Chondrocyte (in vitro differentiated cells): ENCODE results near the gene KMT2E. TPM values are rescaled to one million over a fixed set of nuclear protein-coding genes. Genes with fewer than 3 reads are reported as not detected.
A peak's percentile ranks its signal among the peaks of the same experiment; 100 is the strongest.

Experiments used
- DNase-seq: peaks from one replicate; pipeline ENCODE4 v3.0.0; 2021; ENCODE audit warnings: mixed read lengths, low spot score
- H3K27ac Mint-ChIP-seq: one replicate; pipeline ENCODE4 v1.8.0; 2021; ENCODE audit warnings: mild to moderate bottlenecking, moderate library complexity, mixed read lengths; ENCODE audit not compliant: unreplicated experiment
- H3K27me3 Mint-ChIP-seq: 2 replicates; pipeline ENCODE4 v1.8.0; 2021; ENCODE audit warnings: low read depth, mixed read lengths
- H3K36me3 Mint-ChIP-seq: 2 replicates; pipeline ENCODE4 v1.8.0; 2021; ENCODE audit warnings: low read depth, mixed read lengths
- H3K4me1 Mint-ChIP-seq: 2 replicates; pipeline ENCODE4 v1.8.0; 2021; ENCODE audit warnings: low read depth, mild to moderate bottlenecking, mixed read lengths
- H3K4me3 Mint-ChIP-seq: one replicate; pipeline ENCODE4 v1.8.0; 2021; ENCODE audit warnings: mild to moderate bottlenecking, moderate library complexity, mixed read lengths; ENCODE audit not compliant: unreplicated experiment
- H3K9me3 Mint-ChIP-seq: 2 replicates; pipeline ENCODE4 v1.8.0; 2021; ENCODE audit warnings: low read depth, mixed read lengths
- CTCF ChIP-seq: fragments of 200-600 bp; sonication (generic); IDR thresholded peaks from 2 replicates; pipeline ENCODE4 v1.5.0; 2021; ENCODE audit warnings: antibody characterized with exemption, mild to moderate bottlenecking, moderate library complexity
- total RNA-seq: library from RNA; stranded (reverse); gene quantifications from 3 replicates; pipeline ENCODE4 v1.2.1, GENCODE V29; 2021

KMT2E gene
- total RNA-seq, 1 donor from 2014 or later: 63.1 TPM

GRCh38 chr7:105006367-105007136 lies 7.5 kb upstream of the KMT2E start:
- peak; percentile 26 for TF ChIP-seq CTCF
- Mint-ChIP-seq H3K36me3 (peaks cover 2% of the 10 kb centered on the region), H3K4me3 (no peak overlapping the region), H3K27me3 (no peaks in the 10 kb centered on the region), H3K4me1 (peaks cover 86% of the 10 kb centered on the region), H3K9me3 (no peaks in the 10 kb centered on the region), H3K27ac (peak overlapping the region; percentile 66)
- no peak for DNase-seq

GRCh38 chr7:105007298-105007697 lies 6.7 kb upstream of the KMT2E start:
- peaks cover 78% of the 10 kb centered on the region for H3K4me1 Mint-ChIP-seq
- H3K27ac Mint-ChIP-seq: peak overlapping the region; percentile 54
- no peaks in the 10 kb centered on the region for H3K9me3 Mint-ChIP-seq
- H3K27me3 Mint-ChIP-seq: no peaks in the 10 kb centered on the region
- no peak for DNase-seq
- H3K4me3 Mint-ChIP-seq: no peak overlapping the region
- no peak for TF ChIP-seq CTCF
- H3K36me3 Mint-ChIP-seq: peaks cover 5% of the 10 kb centered on the region

GRCh38 chr7:105009667-105010503 lies 4.1 kb upstream of the KMT2E start:
- no peak for TF ChIP-seq CTCF
- Mint-ChIP-seq H3K4me1 (peaks cover 52% of the 10 kb centered on the region), H3K27me3 (no peaks in the 10 kb centered on the region), H3K36me3 (peaks cover 13% of the 10 kb centered on the region), H3K4me3 (peak overlapping the region; percentile 100), H3K27ac (peak overlapping the region; percentile 100), H3K9me3 (no peaks in the 10 kb centered on the region)
- no peak for DNase-seq

- TF ChIP-seq CTCF: no peak
- H3K27ac Mint-ChIP-seq: peak overlapping the region; percentile 100
These were observed 3.4 kb upstream of the KMT2E start for GRCh38 chr7:105010504-105011130.

More at GRCh38 chr7:105010504-105011130, 3.4 kb upstream of the KMT2E start:
- no peaks in the 10 kb centered on the region for H3K9me3 Mint-ChIP-seq
- no peak for DNase-seq
- peaks cover 14% of the 10 kb centered on the region for H3K36me3 Mint-ChIP-seq
- no peaks in the 10 kb centered on the region for H3K27me3 Mint-ChIP-seq
- H3K4me3 Mint-ChIP-seq: peak overlapping the region; percentile 100
- peaks cover 47% of the 10 kb centered on the region for H3K4me1 Mint-ChIP-seq
